Neuronal stem cell (in vitro differentiated cells): Measurements from ENCODE around the gene KLHL8.

ENCODE experiments used
- DNase-seq: peaks from one replicate; pipeline ENCODE4 v3.0.0-alpha.2; 2013; ENCODE audit warnings: low spot score
- H2AFZ ChIP-seq: one replicate; pipeline ENCODE4 v1.6.1; 2013; ENCODE audit warnings: mild to moderate bottlenecking, low read length, inconsistent platforms
- H2AK5ac ChIP-seq: 2 replicates; pipeline ENCODE4 v1.6.1; 2013; ENCODE audit warnings: low read depth, mild to moderate bottlenecking, inconsistent platforms, low read length, moderate library complexity, mixed read lengths
- H2BK120ac ChIP-seq: 2 replicates; pipeline ENCODE4 v1.6.1; 2013; ENCODE audit warnings: low read depth, mild to moderate bottlenecking, inconsistent platforms, low read length, moderate library complexity, mixed read lengths
- H2BK12ac ChIP-seq: one replicate; pipeline ENCODE4 v1.6.1; 2013; ENCODE audit warnings: low read length, inconsistent platforms
- H2BK15ac ChIP-seq: 2 replicates; pipeline ENCODE4 v1.6.1; 2013; ENCODE audit warnings: mild to moderate bottlenecking, low read length, inconsistent platforms, mixed read lengths
- H2BK5ac ChIP-seq: one replicate; pipeline ENCODE4 v1.6.1; 2013; ENCODE audit warnings: inconsistent platforms, mild to moderate bottlenecking, low read length, moderate library complexity
- H3K14ac ChIP-seq: one replicate; pipeline ENCODE4 v1.6.1; 2013; ENCODE audit warnings: low read length, inconsistent platforms
- H3K18ac ChIP-seq: 2 replicates; pipeline ENCODE4 v1.6.1; 2013; ENCODE audit warnings: low read length, inconsistent platforms
- H3K23ac ChIP-seq: 2 replicates; pipeline ENCODE4 v1.6.1; 2013; ENCODE audit warnings: low read depth, mild to moderate bottlenecking, mixed read lengths, low read length, inconsistent platforms; ENCODE audit not compliant: poor library complexity
- H3K27ac ChIP-seq: replicated peaks from 3 replicates; pipeline ENCODE4 v1.5.1; 2013; ENCODE audit warnings: low read length, inconsistent platforms
- H3K27me3 ChIP-seq, 3 experiments: 2 replicates each; pipeline ENCODE4 v1.6.1; 2013; ENCODE audit warnings: low read length in 3 of 3, mild to moderate bottlenecking in 2 of 3, inconsistent platforms in 1 of 3, low read depth in 1 of 3, mixed read lengths in 1 of 3, moderate library complexity in 1 of 3; ENCODE audit not compliant: control insufficient read depth in 3 of 3, insufficient read depth in 3 of 3
- H3K36me3 ChIP-seq, 2 donors: replicated peaks in 1 of 2; 2 replicates each; pipeline ENCODE4 v1.6.1; 2013; ENCODE audit warnings: low read length in 2 of 2; ENCODE audit not compliant: control insufficient read depth in 2 of 2, insufficient read depth in 2 of 2
- H3K4ac ChIP-seq: 2 replicates; pipeline ENCODE4 v1.6.1; 2013; ENCODE audit warnings: inconsistent platforms, mild to moderate bottlenecking, low read length, moderate library complexity
- H3K4me1 ChIP-seq, 2 donors: 1 replicate in 1 of 2; 2 replicates in 1 of 2; pipeline ENCODE4 v1.6.1; 2013; ENCODE audit warnings: low read length in 2 of 2, low read depth in 1 of 2; ENCODE audit not compliant: control insufficient read depth in 2 of 2, insufficient read depth in 1 of 2
- H3K4me2 ChIP-seq: one replicate; pipeline ENCODE4 v1.6.1; 2013; ENCODE audit warnings: mild to moderate bottlenecking, low read length, inconsistent platforms; ENCODE audit not compliant: insufficient read depth, poor library complexity, severe bottlenecking
- H3K4me3 ChIP-seq, 2 donors: 2 replicates each; pipeline ENCODE4 v1.5.1; 2013; ENCODE audit warnings: low read length in 2 of 2, mild to moderate bottlenecking in 2 of 2, inconsistent platforms in 1 of 2, moderate library complexity in 1 of 2
- H3K79me1 ChIP-seq: one replicate; pipeline ENCODE4 v1.6.1; 2013; ENCODE audit warnings: low read depth, mild to moderate bottlenecking, inconsistent platforms, low read length, moderate library complexity
- H3K9ac ChIP-seq: one replicate; pipeline ENCODE4 v1.6.1; 2013; ENCODE audit warnings: mild to moderate bottlenecking, low read depth, low read length, inconsistent platforms; ENCODE audit not compliant: poor library complexity
- H3K9me3 ChIP-seq, 2 donors: replicated peaks in 1 of 2; 2 replicates each; pipeline versions ENCODE3 to v1.6.1; 2013; ENCODE audit warnings: low read length in 2 of 2, mild to moderate bottlenecking in 2 of 2, inconsistent platforms in 1 of 2, low read depth in 1 of 2, mixed read lengths in 1 of 2, moderate library complexity in 1 of 2; ENCODE audit not compliant: control insufficient read depth in 2 of 2, insufficient read depth in 1 of 2
- H4K8ac ChIP-seq: one replicate; pipeline ENCODE4 v1.6.1; 2013; ENCODE audit warnings: low read depth, mild to moderate bottlenecking, inconsistent platforms, low read length, moderate library complexity
- H4K91ac ChIP-seq: one replicate; pipeline ENCODE4 v1.6.1; 2013; ENCODE audit warnings: low read length, low read depth, mild to moderate bottlenecking, inconsistent platforms; ENCODE audit not compliant: poor library complexity
- WGBS, 2 donors: extraction: QIAGEN DNeasy Blood & Tissue Kit; methylation state at CpG; one replicate each; pipeline ENCODE4 v1.1.7; 2013; ENCODE audit warnings: missing lambda C conversion rate in 2 of 2, mixed read lengths in 1 of 2; ENCODE audit not compliant: insufficient read length in 2 of 2, insufficient replicate concordance in 1 of 2; ENCODE audit errors: extremely low coverage in 2 of 2; 5-methylcytosine and 5-hydroxymethylcytosine counted together

Gene KLHL8

DNA sequence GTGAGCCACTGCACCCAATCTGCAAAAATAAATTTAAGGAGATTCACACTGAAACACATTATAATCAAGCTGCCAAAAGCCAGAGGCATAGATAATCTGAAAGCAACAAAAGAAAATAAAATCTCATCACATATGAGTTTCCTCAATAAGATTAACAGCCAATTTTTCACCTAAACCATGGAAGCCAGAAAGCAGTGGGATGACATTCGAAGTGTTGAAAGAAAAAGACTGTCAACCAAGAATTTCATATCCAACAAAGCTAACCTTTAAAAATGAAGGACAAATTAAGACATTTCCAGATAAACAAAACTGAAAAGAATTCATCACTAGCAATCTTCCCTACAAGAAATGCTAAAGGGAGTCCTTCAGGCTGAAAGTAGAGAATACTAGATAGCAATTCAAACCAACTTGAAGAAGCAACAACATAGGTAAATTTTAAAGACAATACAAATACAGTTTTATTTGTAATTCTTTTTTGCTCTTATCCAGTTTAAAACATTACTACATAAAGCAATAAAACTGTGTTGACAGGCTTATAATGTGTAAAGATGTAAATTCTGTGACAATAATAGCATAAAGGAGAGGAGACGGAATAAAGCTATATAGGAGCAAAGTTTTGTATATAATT is 23.1 kb upstream of the KLHL8 start:
- no peak for DNase-seq
- Histone ChIP-seq H3K18ac (no peak overlapping the region), H2BK5ac (no peak overlapping the region), H3K4me1 (no peaks in the 10 kb centered on the region), H3K4ac (no peak overlapping the region), H2BK15ac (no peak overlapping the region), H4K8ac (no peak overlapping the region), H3K36me3 (no peaks in the 10 kb centered on the region), H2BK12ac (no peak overlapping the region), H3K14ac (no peak overlapping the region), H3K9ac (no peak overlapping the region), H3K4me3 (no peak overlapping the region), H2AK5ac (no peak overlapping the region), H3K9me3 (peaks cover 0 to 21% of the 10 kb centered on the region in 2 donors), H3K79me1 (no peaks in the 10 kb centered on the region), H2AFZ (no peak overlapping the region), H3K4me2 (no peak overlapping the region), H4K91ac (no peak overlapping the region), H3K27me3 (no peaks in the 10 kb centered on the region), H3K27ac (no peak overlapping the region), H2BK120ac (no peak overlapping the region), H3K23ac (no peak overlapping the region)
- WGBS, 2 donors, result no CpG with 5 or more reads among the region's 2 CpGs

DNA sequence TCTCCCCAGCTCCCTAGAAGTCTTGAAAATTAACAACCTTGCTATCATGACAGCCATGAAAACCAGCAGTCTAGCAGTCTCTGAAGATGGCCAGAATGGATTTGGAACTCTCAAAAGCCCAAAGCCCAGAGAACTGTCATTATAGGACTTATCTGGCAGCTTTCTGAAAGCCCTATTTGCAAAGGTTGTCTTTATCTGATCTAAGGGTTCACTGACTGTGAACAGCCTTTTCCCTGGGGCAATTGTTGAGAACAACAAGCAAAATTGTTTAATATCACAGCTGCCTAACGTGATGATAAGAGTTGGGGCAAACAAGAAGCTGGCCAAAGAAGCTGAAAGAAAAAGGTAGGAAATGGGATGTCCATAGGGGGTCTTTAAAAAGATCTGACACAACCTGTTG is 20.9 kb upstream of the KLHL8 start:
- Histone ChIP-seq H4K8ac (no peak overlapping the region), H2AK5ac (no peak overlapping the region), H3K9me3 (peaks cover 0 to 21% of the 10 kb centered on the region in 2 donors), H2BK5ac (no peak overlapping the region), H3K23ac (no peak overlapping the region), H3K4ac (no peak overlapping the region), H4K91ac (no peak overlapping the region), H3K27ac (no peak overlapping the region), H3K4me3 (no peak overlapping the region), H3K4me2 (no peak overlapping the region), H3K14ac (no peak overlapping the region), H3K4me1 (no peaks in the 10 kb centered on the region), H2BK120ac (no peak overlapping the region), H2AFZ (no peak overlapping the region), H2BK15ac (no peak overlapping the region), H3K79me1 (no peaks in the 10 kb centered on the region), H2BK12ac (no peak overlapping the region), H3K27me3 (no peaks in the 10 kb centered on the region), H3K36me3 (no peaks in the 10 kb centered on the region), H3K18ac (no peak overlapping the region), H3K9ac (no peak overlapping the region)
- no peak for DNase-seq
- no CpG with 5 or more reads among the region's 1 CpG for WGBS, 2 donors

DNA sequence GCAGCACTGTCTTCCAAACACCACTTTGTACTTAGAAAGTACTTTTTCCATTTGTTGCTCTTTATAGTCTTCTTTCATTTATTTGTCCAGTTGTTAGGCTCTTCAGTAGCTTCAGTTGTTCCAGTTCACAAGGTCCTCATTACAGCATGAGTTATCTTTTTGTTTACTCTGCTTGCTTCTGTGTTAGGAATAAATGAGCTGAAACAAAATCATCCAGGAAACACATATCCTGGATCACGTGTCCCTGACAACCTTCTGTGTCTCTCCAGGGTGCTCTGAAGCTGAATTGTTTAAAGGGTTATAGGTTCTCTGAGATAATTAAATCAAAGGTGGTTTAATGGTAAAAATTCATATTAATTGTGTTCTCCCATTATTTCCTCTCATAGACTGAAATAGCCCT is 19.9 kb upstream of the KLHL8 start:
- Histone ChIP-seq H3K27me3 (no peaks in the 10 kb centered on the region), H3K4ac (no peak overlapping the region), H2BK120ac (no peak overlapping the region), H2BK15ac (no peak overlapping the region), H3K23ac (no peak overlapping the region), H3K4me1 (no peaks in the 10 kb centered on the region), H4K91ac (no peak overlapping the region), H2BK5ac (no peak overlapping the region), H2BK12ac (no peak overlapping the region), H3K9ac (no peak overlapping the region), H2AFZ (no peak overlapping the region), H3K79me1 (no peaks in the 10 kb centered on the region), H3K36me3 (no peaks in the 10 kb centered on the region), H4K8ac (no peak overlapping the region), H3K27ac (no peak overlapping the region), H3K14ac (no peak overlapping the region), H2AK5ac (no peak overlapping the region), H3K4me2 (no peak overlapping the region), H3K9me3 (peaks cover 0 to 21% of the 10 kb centered on the region in 2 donors), H3K18ac (no peak overlapping the region), H3K4me3 (no peak overlapping the region)
- no CpG with 5 or more reads among the region's 1 CpG for WGBS, 2 donors
- no peak for DNase-seq

DNA sequence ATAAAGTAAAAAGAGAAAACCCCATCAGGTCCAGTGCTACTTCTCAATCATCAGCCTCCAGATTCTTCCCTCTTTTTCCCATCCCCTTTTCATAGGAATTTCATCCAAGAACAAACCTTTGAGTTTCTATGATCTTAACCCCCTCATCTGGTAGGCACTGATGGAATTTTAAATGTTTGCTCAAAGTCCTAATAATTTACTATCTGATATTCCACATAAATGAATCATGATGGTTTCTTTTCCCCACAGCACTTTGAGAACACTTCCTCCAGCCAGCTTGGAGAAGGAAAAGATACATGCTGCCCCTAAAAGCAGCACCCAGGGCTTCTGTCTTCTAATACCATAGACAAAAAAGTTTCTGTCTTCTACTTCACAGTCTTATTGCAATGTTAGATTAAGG is 19.4 kb upstream of the KLHL8 start:
- Histone ChIP-seq H3K4me1 (no peaks in the 10 kb centered on the region), H4K91ac (no peak overlapping the region), H3K14ac (no peak overlapping the region), H2BK15ac (no peak overlapping the region), H4K8ac (no peak overlapping the region), H2AFZ (no peak overlapping the region), H3K79me1 (no peaks in the 10 kb centered on the region), H2BK5ac (no peak overlapping the region), H3K23ac (no peak overlapping the region), H3K18ac (no peak overlapping the region), H3K4me2 (no peak overlapping the region), H3K9ac (no peak overlapping the region), H2AK5ac (no peak overlapping the region), H3K27me3 (no peaks in the 10 kb centered on the region), H2BK12ac (no peak overlapping the region), H2BK120ac (no peak overlapping the region), H3K4ac (no peak overlapping the region), H3K36me3 (no peaks in the 10 kb centered on the region), H3K4me3 (no peak overlapping the region), H3K9me3 (peaks cover 0 to 21% of the 10 kb centered on the region in 2 donors), H3K27ac (no peak overlapping the region)
- no peak for DNase-seq
